Neural progenitor cell (in vitro differentiated cells): ENCODE results near the gene RNU6-7. TPM values are rescaled to one million over a fixed set of nuclear protein-coding genes. Genes with fewer than 3 reads are reported as not detected.

Experiments used
- DNase-seq: peaks from one replicate; pipeline ENCODE4 v3.0.0-alpha.2; 2016; ENCODE audit warnings: low spot score
- H2AFZ ChIP-seq: fragments of 200-600 bp; sonication (generic); replicated peaks from 2 replicates; pipeline ENCODE4 v1.6.1; 2016; ENCODE audit warnings: antibody characterized with exemption
- H3F3A ChIP-seq: fragments of 200-600 bp; sonication (generic); 2 replicates; pipeline ENCODE4 v1.6.1; 2016; ENCODE audit warnings: antibody characterized with exemption, low read depth
- H3K27ac ChIP-seq: fragments of 200-600 bp; sonication (generic); 2 replicates; pipeline ENCODE4 v1.5.1; 2016; ENCODE audit warnings: mild to moderate bottlenecking
- H3K27me3 ChIP-seq: fragments of 200-600 bp; sonication (generic); 2 replicates; pipeline ENCODE4 v1.6.1; 2016; ENCODE audit warnings: mild to moderate bottlenecking, moderate library complexity
- H3K36me3 ChIP-seq: fragments of 200-600 bp; sonication (generic); 2 replicates; pipeline ENCODE4 v1.5.1; 2016
- H3K4me1 ChIP-seq: fragments of 200-600 bp; sonication (generic); 2 replicates; pipeline ENCODE4 v1.6.1; 2016; ENCODE audit warnings: mixed run types
- H3K4me2 ChIP-seq: fragments of 200-600 bp; sonication (generic); 2 replicates; pipeline ENCODE4 v1.6.1; 2016
- H3K4me3 ChIP-seq: fragments of 200-600 bp; sonication (generic); 2 replicates; pipeline ENCODE4 v1.5.1; 2016
- H3K79me2 ChIP-seq: fragments of 200-600 bp; sonication (generic); 2 replicates; pipeline ENCODE4 v1.6.1; 2016; ENCODE audit warnings: low read depth
- H3K9ac ChIP-seq: fragments of 200-600 bp; sonication (generic); 2 replicates; pipeline ENCODE4 v1.6.1; 2016
- H3K9me3 ChIP-seq: fragments of 200-600 bp; sonication (generic); 2 replicates; pipeline ENCODE4 v1.5.1; 2016; ENCODE audit warnings: low read depth
- H4K20me1 ChIP-seq: fragments of 200-600 bp; sonication (generic); 2 replicates; pipeline ENCODE4 v1.6.1; 2016; ENCODE audit warnings: low read depth
- H3K27ac Mint-ChIP-seq: 3 replicates; pipeline ENCODE4 v1.8.0; 2021; ENCODE audit warnings: mixed read lengths
- H3K27me3 Mint-ChIP-seq: 2 replicates; pipeline ENCODE4 v1.8.0; 2022; ENCODE audit warnings: low read depth, mild to moderate bottlenecking, inconsistent platforms, moderate library complexity, mixed read lengths; ENCODE audit not compliant: insufficient read depth
- H3K36me3 Mint-ChIP-seq: 3 replicates; pipeline ENCODE4 v1.8.0; 2021; ENCODE audit warnings: mixed read lengths
- H3K4me1 Mint-ChIP-seq: 3 replicates; pipeline ENCODE4 v1.8.0; 2021; ENCODE audit warnings: mixed read lengths
- H3K4me3 Mint-ChIP-seq: 3 replicates; pipeline ENCODE4 v1.8.0; 2021; ENCODE audit warnings: mild to moderate bottlenecking, moderate library complexity, mixed read lengths
- H3K9me3 Mint-ChIP-seq: 3 replicates; pipeline ENCODE4 v1.8.0; 2020; ENCODE audit warnings: mixed read lengths
- EZH2 ChIP-seq: fragments of 200-600 bp; sonication (generic); IDR thresholded peaks from 2 replicates; pipeline ENCODE4 v1.6.1; 2017; ENCODE audit warnings: antibody characterized with exemption, mild to moderate bottlenecking, moderate library complexity
- EZH2phosphoT487 ChIP-seq: fragments of 200-600 bp; sonication (generic); IDR thresholded peaks from 2 replicates; pipeline ENCODE4 v1.6.1; 2017; ENCODE audit warnings: antibody characterized with exemption
- total RNA-seq: library from RNA; depleted of rRNA; stranded (reverse); fragments of >200 nt; gene quantifications from 2 replicates; pipeline ENCODE4 v1.2.3, GENCODE V29; 2015; ENCODE audit warnings: low replicate concordance
- TF ChIP-seq, protein P1 (sequence below): fragments of 200-600 bp; sonication (generic); IDR thresholded peaks from 2 replicates; pipeline ENCODE4 v1.5.1; 2017; ENCODE audit warnings: antibody characterized with exemption, mild to moderate bottlenecking

RNU6-7 gene
- total RNA-seq, 1 donor from 2014 or later: not detected

DNA sequence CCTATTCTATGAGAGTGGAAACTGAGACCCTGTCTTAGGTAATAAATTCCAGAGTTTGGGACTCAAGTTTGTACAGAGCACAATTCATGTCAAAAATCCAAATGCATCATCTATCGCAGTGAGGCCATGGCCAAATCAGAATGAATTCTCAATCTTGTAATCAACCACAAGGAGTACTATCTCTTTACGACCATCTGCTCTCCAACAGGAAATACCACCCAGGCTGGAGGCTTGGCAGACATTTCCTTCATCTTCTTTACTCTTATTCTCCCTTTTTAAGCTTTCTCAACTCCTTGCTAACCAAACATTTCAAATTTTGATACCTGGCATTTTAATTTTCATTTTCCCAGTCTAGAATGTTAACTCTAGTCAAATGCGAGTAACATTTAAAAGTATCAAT lies 32.7 kb upstream of the RNU6-7 start:
- Histone ChIP-seq H3K27ac (no peak overlapping the region), H3K9ac (no peak overlapping the region), H3K27me3 (no peaks in the 10 kb centered on the region), H3K36me3 (no peaks in the 10 kb centered on the region), H4K20me1 (no peaks in the 10 kb centered on the region), H3K9me3 (no peaks in the 10 kb centered on the region), H3K79me2 (no peaks in the 10 kb centered on the region), H3F3A (no peaks in the 10 kb centered on the region), H3K4me3 (no peak overlapping the region), H3K4me1 (no peaks in the 10 kb centered on the region), H2AFZ (no peak overlapping the region), H3K4me2 (no peak overlapping the region)
- TF ChIP-seq, protein P1, sequence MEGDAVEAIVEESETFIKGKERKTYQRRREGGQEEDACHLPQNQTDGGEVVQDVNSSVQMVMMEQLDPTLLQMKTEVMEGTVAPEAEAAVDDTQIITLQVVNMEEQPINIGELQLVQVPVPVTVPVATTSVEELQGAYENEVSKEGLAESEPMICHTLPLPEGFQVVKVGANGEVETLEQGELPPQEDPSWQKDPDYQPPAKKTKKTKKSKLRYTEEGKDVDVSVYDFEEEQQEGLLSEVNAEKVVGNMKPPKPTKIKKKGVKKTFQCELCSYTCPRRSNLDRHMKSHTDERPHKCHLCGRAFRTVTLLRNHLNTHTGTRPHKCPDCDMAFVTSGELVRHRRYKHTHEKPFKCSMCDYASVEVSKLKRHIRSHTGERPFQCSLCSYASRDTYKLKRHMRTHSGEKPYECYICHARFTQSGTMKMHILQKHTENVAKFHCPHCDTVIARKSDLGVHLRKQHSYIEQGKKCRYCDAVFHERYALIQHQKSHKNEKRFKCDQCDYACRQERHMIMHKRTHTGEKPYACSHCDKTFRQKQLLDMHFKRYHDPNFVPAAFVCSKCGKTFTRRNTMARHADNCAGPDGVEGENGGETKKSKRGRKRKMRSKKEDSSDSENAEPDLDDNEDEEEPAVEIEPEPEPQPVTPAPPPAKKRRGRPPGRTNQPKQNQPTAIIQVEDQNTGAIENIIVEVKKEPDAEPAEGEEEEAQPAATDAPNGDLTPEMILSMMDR: no peak
- no peak for TF ChIP-seq EZH2
- TF ChIP-seq EZH2phosphoT487: no peak
- peaks cover 6% of the 10 kb centered on the region for H3K27me3 Mint-ChIP-seq
- H3K4me1 Mint-ChIP-seq: no peaks in the 10 kb centered on the region
- no peak overlapping the region for H3K4me3 Mint-ChIP-seq
- H3K9me3 Mint-ChIP-seq: no peaks in the 10 kb centered on the region
- H3K27ac Mint-ChIP-seq: no peak overlapping the region
- H3K36me3 Mint-ChIP-seq: no peaks in the 10 kb centered on the region
- DNase-seq: no peak

GRCh38 chr14:32171469-32171868 lies 30.4 kb upstream of the RNU6-7 start:
- Histone ChIP-seq H3K9me3 (no peaks in the 10 kb centered on the region), H4K20me1 (no peaks in the 10 kb centered on the region), H2AFZ (no peak overlapping the region), H3K4me1 (no peaks in the 10 kb centered on the region), H3F3A (no peaks in the 10 kb centered on the region), H3K9ac (no peak overlapping the region), H3K27me3 (no peaks in the 10 kb centered on the region), H3K4me2 (no peak overlapping the region), H3K79me2 (no peaks in the 10 kb centered on the region), H3K27ac (no peak overlapping the region), H3K4me3 (no peak overlapping the region), H3K36me3 (no peaks in the 10 kb centered on the region)
- DNase-seq: no peak
- Mint-ChIP-seq H3K4me3 (no peak overlapping the region), H3K27me3 (no peaks in the 10 kb centered on the region), H3K4me1 (no peaks in the 10 kb centered on the region), H3K27ac (no peak overlapping the region), H3K9me3 (no peaks in the 10 kb centered on the region), H3K36me3 (no peaks in the 10 kb centered on the region)
- TF ChIP-seq EZH2 (no peak), EZH2phosphoT487 (no peak)
- TF ChIP-seq, protein P1: no peak

GRCh38 chr14:32183151-32184058 lies 18.4 kb upstream of the RNU6-7 start:
- Mint-ChIP-seq H3K36me3 (peaks cover 3% of the 10 kb centered on the region), H3K27me3 (no peaks in the 10 kb centered on the region), H3K9me3 (peaks cover 23% of the 10 kb centered on the region), H3K4me3 (no peak overlapping the region), H3K4me1 (no peaks in the 10 kb centered on the region), H3K27ac (no peak overlapping the region)
- H3K9me3 ChIP-seq: peaks cover 6% of the 10 kb centered on the region
- no peak overlapping the region for H2AFZ ChIP-seq
- no peak overlapping the region for H3K9ac ChIP-seq
- H3K27ac ChIP-seq: no peak overlapping the region
- no peaks in the 10 kb centered on the region for H3K27me3 ChIP-seq
- H4K20me1 ChIP-seq: no peaks in the 10 kb centered on the region
- TF ChIP-seq, protein P1: no peak
- no peak for TF ChIP-seq EZH2phosphoT487
- no peak for TF ChIP-seq EZH2
- H3K4me3 ChIP-seq: no peak overlapping the region
- DNase-seq: no peak
- no peaks in the 10 kb centered on the region for H3K4me1 ChIP-seq
- H3K36me3 ChIP-seq: no peaks in the 10 kb centered on the region
- H3K4me2 ChIP-seq: no peak overlapping the region
- H3F3A ChIP-seq: no peaks in the 10 kb centered on the region
- H3K79me2 ChIP-seq: no peaks in the 10 kb centered on the region
